Endothelial cell of umbilical vein (primary cell): ENCODE measurements around the gene IQCH. TPM values are rescaled to one million over a fixed set of nuclear protein-coding genes. Genes with fewer than 3 reads are reported as not detected.
"Not testable (repeated sequence)": the region's sequence is repeated elsewhere in the genome, so short reads cannot be mapped to it uniquely, and the experiment has no call there.

ENCODE experiments used
- BruUV-seq: library from RNA; stranded (reverse); fragments of 400-500 nt; replicated peaks from 2 replicates; lab custom pipeline; 2021; lab: Mats Ljungman, UMichigan
- CTCF ChIA-PET: fragments of 300-600, 350-600 bp; sonication (Branson Sonifier 250); formaldehyde crosslinking; loops from one replicate; lab custom pipeline; 2021; ENCODE audit warnings: antibody characterized with exemption, inconsistent platforms; lab: Charles Lee
- POLR2A ChIA-PET: fragments of 300-600, 350-600 bp; sonication (Branson Sonifier 250); formaldehyde crosslinking; loops from one replicate; lab custom pipeline; 2021; ENCODE audit warnings: antibody characterized with exemption, inconsistent platforms; lab: Charles Lee
- DNase-seq: peaks from one replicate; pipeline ENCODE4 v3.0.0-alpha.2; 2011; ENCODE audit warnings: low read depth, low spot score
- FAIRE-seq: peaks from 2 replicates; lab custom pipeline; 2011; peaks lifted over from hg19 to GRCh38; lab: Jason Lieb, UNC
- H2AFZ ChIP-seq: 2 replicates; pipeline ENCODE4 v1.6.0; 2012; ENCODE audit warnings: low read depth, low read length, control low read depth, inconsistent platforms
- H3K27ac ChIP-seq: 2 replicates; pipeline ENCODE4 v1.5.1; 2011; ENCODE audit warnings: low read depth, mild to moderate bottlenecking, control low read depth, low read length, moderate library complexity; ENCODE audit not compliant: insufficient read depth
- H3K27me3 ChIP-seq, 2 experiments: 2 replicates each; pipeline versions ENCODE4 v1.6.0 to v1.6.1; 2011; ENCODE audit warnings: low read length in 2 of 2, mixed read lengths in 1 of 2; ENCODE audit not compliant: control insufficient read depth in 2 of 2, insufficient read depth in 2 of 2
- H3K36me3 ChIP-seq, 2 experiments: 2 replicates in 1 of 2; 3 replicates in 1 of 2; pipeline ENCODE4 v1.5.1; 2011; ENCODE audit warnings: low read length in 2 of 2, mild to moderate bottlenecking in 1 of 2, moderate library complexity in 1 of 2; ENCODE audit not compliant: control insufficient read depth in 2 of 2, insufficient read depth in 2 of 2; ENCODE audit errors: extremely low read depth in 1 of 2
- H3K4me1 ChIP-seq: 3 replicates; pipeline ENCODE4 v1.5.1; 2011; ENCODE audit warnings: mild to moderate bottlenecking, low read length; ENCODE audit not compliant: control insufficient read depth, insufficient read depth; ENCODE audit errors: extremely low read depth
- H3K4me2 ChIP-seq: 2 replicates; pipeline ENCODE4 v1.6.1; 2011; ENCODE audit warnings: low read length, control low read depth, mixed read lengths; ENCODE audit not compliant: insufficient read depth
- H3K4me3 ChIP-seq, 3 experiments: fragments of 200-600 bp in 1 of 3; sonication (generic), shearing (Covaris generic) in 1 of 3; replicated peaks in 1 of 3; 2 replicates each; pipeline ENCODE4 v1.5.1; 2011 to 2016; ENCODE audit warnings: control low read depth in 3 of 3, low read length in 3 of 3, mild to moderate bottlenecking in 2 of 3, inconsistent platforms in 1 of 3, low read depth in 1 of 3, moderate library complexity in 1 of 3; ENCODE audit not compliant: insufficient read depth in 1 of 3
- H3K79me2 ChIP-seq: 2 replicates; pipeline ENCODE4 v1.6.0; 2012; ENCODE audit warnings: low read length, inconsistent platforms; ENCODE audit not compliant: control insufficient read depth, insufficient read depth
- H3K9ac ChIP-seq: replicated peaks from 2 replicates; pipeline ENCODE3; 2011; ENCODE audit warnings: low read length, control low read depth; ENCODE audit not compliant: insufficient read depth; ENCODE audit errors: extremely low read depth
- H3K9me1 ChIP-seq: replicated peaks from 3 replicates; pipeline ENCODE4 v1.6.0; 2011; ENCODE audit warnings: mild to moderate bottlenecking, low read length; ENCODE audit not compliant: control insufficient read depth, insufficient read depth; ENCODE audit errors: extremely low read depth
- H3K9me3 ChIP-seq: replicated peaks from 2 replicates; pipeline ENCODE4 v1.5.1; 2012; ENCODE audit warnings: low read length, inconsistent platforms; ENCODE audit not compliant: control insufficient read depth, insufficient read depth
- H4K20me1 ChIP-seq: replicated peaks from 2 replicates; pipeline ENCODE3; 2011; ENCODE audit warnings: mild to moderate bottlenecking, low read length; ENCODE audit not compliant: control insufficient read depth, insufficient read depth; ENCODE audit errors: extremely low read depth
- CTCF ChIP-seq, 2 donors: IDR thresholded peaks; 1 replicate in 1 of 2; 2 replicates in 1 of 2; pipeline ENCODE4 v1.5.1; 2011; ENCODE audit warnings: low read length in 2 of 2, mild to moderate bottlenecking in 2 of 2, moderate library complexity in 2 of 2, control low read depth in 1 of 2, inconsistent platforms in 1 of 2, low read depth in 1 of 2; ENCODE audit not compliant: insufficient read depth in 1 of 2; ENCODE audit errors: extremely low read depth in 1 of 2
- EZH2 ChIP-seq: IDR thresholded peaks from 2 replicates; pipeline ENCODE4 v1.6.1; 2012; ENCODE audit warnings: borderline replicate concordance, low read depth, mild to moderate bottlenecking, moderate library complexity, low read length, inconsistent platforms; ENCODE audit not compliant: severe bottlenecking
- MYC ChIP-seq: IDR thresholded peaks from one replicate; pipeline ENCODE4 v1.6.1; 2011; ENCODE audit warnings: mild to moderate bottlenecking, low read depth, low read length
- POLR2AphosphoS5 ChIP-seq: IDR thresholded peaks from 2 replicates; pipeline ENCODE4 v1.6.1; 2012; ENCODE audit warnings: low read depth, mild to moderate bottlenecking, control low read depth, low read length, moderate library complexity; ENCODE audit not compliant: insufficient read depth
- dilution Hi-C: fragments of 300-500 bp; cut with MboI; formaldehyde crosslinking; loops from one replicate; pipeline ENCODE4 v1.15.0; 2019; ENCODE audit warnings: low sequenced_read_pairs; ENCODE audit not compliant: extremely low pct_ligation_motif_present
- intact Hi-C: fragments of 100-400 bp; cut with micrococcal nuclease; formaldehyde crosslinking; loops from one replicate; pipeline ENCODE4 v1.10.0; 2022
- polyA plus RNA-seq, 4 experiments: library from polyadenylated mRNA; depleted of rRNA in 3 of 4; stranded (reverse) in 3 of 4; unstranded in 1 of 4; fragments of >200 nt; gene quantifications; 2 replicates each; pipeline versions ENCODE4 v1.2.1 to v1.2.3, GENCODE V29; 2011 to 2012; ENCODE audit warnings: missing spikeins in 1 of 4
- total RNA-seq: library from RNA; stranded (reverse); gene quantifications from 2 replicates; pipeline ENCODE4 v1.2.3, GENCODE V29; 2021

The IQCH gene
- total and polyA plus RNA-seq, 2 donors (not counting 3 experiments of a cell fraction or from before 2014, with no cell fraction given), result 0.29 to 0.51 TPM

- CTCF ChIA-PET, result no interaction called here
These were observed 9.6 kb upstream of the IQCH start for GRCh38 chr15:67244971-67245478.

GRCh38 chr15:67246606-67247005 is 8.0 kb upstream of the IQCH start:
- H2AFZ ChIP-seq, H3K9me3 ChIP-seq, FAIRE-seq, H4K20me1 ChIP-seq, H3K36me3 ChIP-seq, intact Hi-C loops, dilution Hi-C loops, H3K27me3 ChIP-seq, H3K9me1 ChIP-seq, H3K4me3 ChIP-seq, CTCF ChIA-PET, POLR2A ChIA-PET, H3K4me1 ChIP-seq, H3K9ac ChIP-seq, H3K27ac ChIP-seq, H3K4me2 ChIP-seq, BruUV-seq, DNase-seq: not testable (repeated sequence)
- H3K79me2 ChIP-seq, result peaks cover 66% of the 10 kb centered on the region

More at GRCh38 chr15:67244971-67245478, 9.6 kb upstream of the IQCH start:
- FAIRE-seq (no peak), DNase-seq (no peak)
- TF ChIP-seq MYC, result no peak
- TF ChIP-seq POLR2AphosphoS5, result no peak
- TF ChIP-seq EZH2, result no peak
- no peak for TF ChIP-seq CTCF (IDR thresholded peaks at IDR 0.05; ENCODE audit: extremely low read depth in 1 of 2, insufficient read depth in 1 of 2, low read depth in 1 of 2, low read length in 2 of 2)
- no peaks in the 10 kb centered on the region for H3K9me1 ChIP-seq
- no peaks in the 10 kb centered on the region for H3K27me3 ChIP-seq
- no peak overlapping the region for H3K9ac ChIP-seq
- no peak overlapping the region for H3K27ac ChIP-seq
- no peak overlapping the region for H2AFZ ChIP-seq
- BruUV-seq, result no TSS peak
- no peaks in the 10 kb centered on the region for H4K20me1 ChIP-seq
- intact Hi-C loops, result no loop called here
- H3K4me3 ChIP-seq, result no peak overlapping the region
- H3K36me3 ChIP-seq, result no peaks in the 10 kb centered on the region
- H3K79me2 ChIP-seq, result peaks cover 62% of the 10 kb centered on the region
- no peaks in the 10 kb centered on the region for H3K9me3 ChIP-seq
- POLR2A ChIA-PET, result no interaction called here
- dilution Hi-C loops, result no loop called here
- peaks cover 6% of the 10 kb centered on the region for H3K4me1 ChIP-seq
- H3K4me2 ChIP-seq, result no peak overlapping the region
